MCF 10A (cell line): Measurements from ENCODE around the gene FAU. TPM values are rescaled to one million over a fixed set of nuclear protein-coding genes. Genes with fewer than 3 reads are reported as not detected.
A peak's percentile ranks its signal among the peaks of the same experiment; 100 is the strongest.

Experiments
- BruUV-seq: library from RNA; stranded (reverse); fragments of 400-500 nt; replicated peaks from 2 replicates; lab custom pipeline; 2021; lab: Mats Ljungman, UMichigan
- CTCF ChIA-PET: fragments of 300-600 bp; sonication (Branson Sonifier 250); formaldehyde crosslinking; extraction: SDS; loops from one replicate; lab custom pipeline; 2021; ENCODE audit warnings: antibody characterized with exemption, inconsistent platforms; lab: Yijun Ruan, JAX
- POLR2A ChIA-PET: fragments of 300-600, 350-650 bp; sonication (Branson Sonifier 250); formaldehyde crosslinking; extraction: SDS; loops from one replicate; lab custom pipeline; 2020; ENCODE audit warnings: antibody characterized with exemption, inconsistent platforms; lab: Yijun Ruan, JAX
- DNase-seq: peaks from one replicate; pipeline ENCODE4 v3.0.0-alpha.2; 2018; ENCODE audit not compliant: unreplicated experiment
- H3K27ac Mint-ChIP-seq: one replicate; pipeline ENCODE4 v1.8.0; 2022; ENCODE audit warnings: mild to moderate bottlenecking, low read depth, mixed read lengths; ENCODE audit not compliant: unreplicated experiment
- H3K27me3 Mint-ChIP-seq: one replicate; pipeline ENCODE4 v1.8.0; 2022; ENCODE audit warnings: mixed read lengths; ENCODE audit not compliant: insufficient read depth, unreplicated experiment
- H3K36me3 Mint-ChIP-seq: one replicate; pipeline ENCODE4 v1.8.0; 2022; ENCODE audit warnings: mild to moderate bottlenecking, moderate library complexity, mixed read lengths; ENCODE audit not compliant: insufficient read depth, unreplicated experiment
- H3K4me1 Mint-ChIP-seq: one replicate; pipeline ENCODE4 v1.8.0; 2022; ENCODE audit warnings: mixed read lengths; ENCODE audit not compliant: insufficient read depth, unreplicated experiment
- H3K4me3 Mint-ChIP-seq: one replicate; pipeline ENCODE4 v1.8.0; 2022; ENCODE audit warnings: mild to moderate bottlenecking, moderate library complexity, mixed read lengths; ENCODE audit not compliant: unreplicated experiment
- H3K9me3 Mint-ChIP-seq: one replicate; pipeline ENCODE4 v1.8.0; 2022; ENCODE audit warnings: mixed read lengths; ENCODE audit not compliant: unreplicated experiment
- intact Hi-C: fragments of 100-400 bp; cut with micrococcal nuclease; formaldehyde crosslinking; loops from 2 replicates; pipeline ENCODE4 v1.14.1; 2022
- total RNA-seq: library from RNA; stranded (reverse); gene quantifications from 2 replicates; pipeline ENCODE4 v1.2.3, GENCODE V29; 2022
- TF ChIP-seq, protein P1 (sequence below): fragments of 200-600 bp; IDR thresholded peaks from one replicate; pipeline ENCODE4 v1.8.0; 2022; ENCODE audit warnings: antibody characterized with exemption, mild to moderate bottlenecking; ENCODE audit not compliant: unreplicated experiment

Gene FAU
- total RNA-seq, 1 experiment from 2014 or later, result 1,049 TPM

DNA sequence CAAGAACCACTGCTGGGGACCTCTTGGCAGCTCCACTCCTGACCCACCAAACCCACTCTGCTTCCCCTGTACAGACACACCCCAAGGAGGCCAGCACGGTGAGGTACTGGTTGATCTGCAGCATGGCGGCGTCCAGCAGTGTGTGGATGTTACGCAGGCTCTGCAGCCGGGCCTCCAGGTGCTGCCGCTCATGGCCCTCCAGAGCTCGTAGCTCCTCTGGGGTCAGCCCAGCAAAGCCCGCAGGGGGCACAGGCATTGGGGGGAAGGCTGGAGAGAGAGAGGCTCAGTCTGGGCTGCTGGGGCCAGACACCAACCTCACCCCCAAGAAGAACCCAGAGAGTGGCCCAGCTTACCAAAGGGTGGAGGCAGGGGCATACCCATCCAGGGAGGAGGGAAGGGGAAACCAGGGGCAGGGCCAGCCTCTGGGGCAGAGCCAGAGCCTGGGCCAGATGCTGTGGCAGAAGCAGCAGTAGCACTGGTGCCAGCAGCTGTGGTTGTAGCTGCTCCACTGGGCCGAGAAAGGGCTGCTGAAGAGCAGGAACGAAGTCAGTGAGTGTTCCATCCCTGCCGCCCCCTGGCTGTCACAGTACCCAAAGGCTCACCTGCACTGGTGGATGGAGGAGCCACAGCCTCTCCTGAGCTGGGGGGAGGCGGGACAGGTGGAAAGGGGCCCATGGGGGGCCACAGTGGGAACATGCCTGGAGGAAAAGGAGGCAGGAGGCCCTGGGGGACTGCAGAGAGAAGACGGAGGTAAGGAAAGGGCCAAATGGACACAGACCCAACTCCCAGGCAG, 7.9 kb upstream of the FAU start:
- no peak for DNase-seq
- CTCF ChIA-PET, result interaction anchor here (0.9 to 1.2 kb wide), 4 partner anchors 13 to 124 kb away, joined by 3 read pairs; partner anchors contain the start of gene ZNHIT2
- no peak overlapping the region for H3K4me3 Mint-ChIP-seq
- peaks cover 58% of the 10 kb centered on the region for H3K36me3 Mint-ChIP-seq
- POLR2A ChIA-PET, result interaction anchor here (1.2 kb wide), 1 partner anchor 50 kb away, joined by 4 read pairs; no protein-coding TSS in a partner anchor
- no peak overlapping the region for H3K27ac Mint-ChIP-seq
- no peaks in the 10 kb centered on the region for H3K9me3 Mint-ChIP-seq
- peaks cover 17% of the 10 kb centered on the region for H3K4me1 Mint-ChIP-seq
- no TSS peak for BruUV-seq
- no peaks in the 10 kb centered on the region for H3K27me3 Mint-ChIP-seq
- intact Hi-C loops, result no loop called here
- TF ChIP-seq, protein P1, sequence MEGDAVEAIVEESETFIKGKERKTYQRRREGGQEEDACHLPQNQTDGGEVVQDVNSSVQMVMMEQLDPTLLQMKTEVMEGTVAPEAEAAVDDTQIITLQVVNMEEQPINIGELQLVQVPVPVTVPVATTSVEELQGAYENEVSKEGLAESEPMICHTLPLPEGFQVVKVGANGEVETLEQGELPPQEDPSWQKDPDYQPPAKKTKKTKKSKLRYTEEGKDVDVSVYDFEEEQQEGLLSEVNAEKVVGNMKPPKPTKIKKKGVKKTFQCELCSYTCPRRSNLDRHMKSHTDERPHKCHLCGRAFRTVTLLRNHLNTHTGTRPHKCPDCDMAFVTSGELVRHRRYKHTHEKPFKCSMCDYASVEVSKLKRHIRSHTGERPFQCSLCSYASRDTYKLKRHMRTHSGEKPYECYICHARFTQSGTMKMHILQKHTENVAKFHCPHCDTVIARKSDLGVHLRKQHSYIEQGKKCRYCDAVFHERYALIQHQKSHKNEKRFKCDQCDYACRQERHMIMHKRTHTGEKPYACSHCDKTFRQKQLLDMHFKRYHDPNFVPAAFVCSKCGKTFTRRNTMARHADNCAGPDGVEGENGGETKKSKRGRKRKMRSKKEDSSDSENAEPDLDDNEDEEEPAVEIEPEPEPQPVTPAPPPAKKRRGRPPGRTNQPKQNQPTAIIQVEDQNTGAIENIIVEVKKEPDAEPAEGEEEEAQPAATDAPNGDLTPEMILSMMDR, result no peak

DNA sequence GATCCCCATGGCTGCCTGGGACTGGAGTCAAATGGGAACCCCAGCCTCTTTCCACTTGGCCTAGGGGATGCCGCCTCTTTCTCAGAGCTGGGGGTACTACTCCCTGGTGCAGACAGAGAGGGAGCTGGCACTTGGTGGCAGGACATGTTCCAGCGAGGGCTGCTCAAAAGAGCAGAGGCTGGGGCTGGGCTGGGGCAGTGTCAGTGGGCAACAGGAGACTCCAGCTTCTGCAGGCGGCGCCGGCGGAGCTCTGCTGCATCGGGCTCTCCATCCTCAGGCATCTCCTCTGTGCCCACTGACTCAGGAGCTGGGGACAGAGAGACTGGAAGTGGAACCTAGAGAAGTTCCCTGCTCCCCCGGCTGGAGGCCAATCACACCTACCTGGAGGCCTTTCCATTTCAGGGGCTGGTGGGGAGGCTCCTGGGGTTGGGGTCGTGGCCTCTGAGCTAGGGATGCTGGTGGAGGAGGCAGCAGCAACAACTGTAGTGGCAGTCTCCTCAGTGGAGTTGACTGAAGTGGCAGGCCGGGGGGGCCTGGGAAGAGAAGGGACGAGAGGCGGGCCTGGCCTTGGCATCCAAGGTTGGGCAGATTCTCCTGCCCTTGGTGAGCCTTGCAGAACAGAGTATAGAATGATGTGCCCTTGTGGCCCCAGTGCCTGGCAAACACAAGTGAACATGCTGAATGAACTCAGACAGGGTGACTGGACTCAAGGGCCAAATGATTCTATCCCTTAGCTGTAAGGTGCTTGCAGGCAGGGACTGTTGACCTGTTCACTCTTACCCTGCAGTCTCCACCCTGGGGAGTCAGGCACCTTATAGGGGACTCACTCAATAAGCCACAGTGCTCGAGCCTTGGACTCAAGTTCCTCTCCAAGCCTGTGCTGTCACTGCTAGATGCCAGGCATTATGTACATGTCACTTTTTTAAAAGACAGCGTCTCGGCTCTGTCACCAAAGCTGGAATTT, 6.5 kb upstream of the FAU start:
- Mint-ChIP-seq H3K27me3 (no peaks in the 10 kb centered on the region), H3K4me1 (peaks cover 16% of the 10 kb centered on the region), H3K9me3 (no peaks in the 10 kb centered on the region), H3K27ac (no peak overlapping the region), H3K36me3 (peaks cover 62% of the 10 kb centered on the region), H3K4me3 (no peak overlapping the region)
- BruUV-seq, result no TSS peak
- POLR2A ChIA-PET, result interaction anchor here (2.5 kb wide), 1 partner anchor 11 kb away, joined by 9 read pairs; the partner anchor contains the start of gene ZNHIT2
- TF ChIP-seq, protein P1, result no peak
- intact Hi-C loops, result no loop called here
- no peak for DNase-seq
- CTCF ChIA-PET, result interaction anchor here (0.7 to 1.2 kb wide), 5 partner anchors 11 to 75 kb away, joined by 3 to 4 read pairs (median 3); partner anchors contain the start of genes TM7SF2 and ZNHIT2

DNA sequence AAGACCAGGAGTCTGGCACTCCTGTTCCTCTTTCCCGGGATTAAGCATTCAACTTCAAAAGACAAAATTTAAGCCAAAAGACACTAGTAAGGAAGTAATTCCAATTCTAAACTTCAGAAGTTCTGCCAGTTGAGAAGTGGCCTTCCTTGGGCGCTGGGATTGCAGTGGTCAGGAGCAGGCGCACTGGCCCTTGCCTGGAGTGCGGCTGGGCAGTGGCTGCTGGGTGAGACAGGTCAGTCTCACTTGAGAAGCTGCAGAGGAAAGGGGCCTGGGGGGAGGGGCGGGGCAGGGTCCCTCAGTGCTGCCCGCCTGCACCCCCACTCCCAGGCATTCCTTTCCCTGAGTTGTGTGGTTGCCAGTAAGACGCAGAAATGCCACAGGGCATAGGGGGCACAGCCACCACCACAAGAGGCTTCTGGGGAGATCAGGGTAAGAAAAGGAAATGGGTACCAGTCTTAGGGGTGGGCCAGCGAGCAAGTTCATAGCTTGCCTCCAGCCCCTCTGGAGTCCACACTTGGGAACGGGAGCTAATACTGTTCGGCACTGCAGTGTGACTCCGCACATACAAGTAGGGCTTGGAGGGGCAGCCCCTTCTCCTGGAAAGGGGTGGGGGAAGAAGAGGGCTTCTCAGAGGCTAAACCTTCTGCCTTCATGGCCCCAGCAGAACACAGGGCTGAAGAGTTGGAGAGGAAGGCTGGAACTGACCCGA, 5.7 kb upstream of the FAU start:
- CTCF ChIA-PET, result no interaction called here
- TSS peak; percentile 5 for BruUV-seq
- H3K36me3 Mint-ChIP-seq, result peaks cover 62% of the 10 kb centered on the region

More for the DNA sequence above, 5.7 kb upstream of the FAU start:
- intact Hi-C loops, result no loop called here
- DNase-seq, result no peak
- TF ChIP-seq, protein P1, result no peak
- Mint-ChIP-seq H3K4me3 (no peak overlapping the region), H3K27me3 (no peaks in the 10 kb centered on the region), H3K9me3 (no peaks in the 10 kb centered on the region), H3K4me1 (peaks cover 8% of the 10 kb centered on the region), H3K27ac (no peak overlapping the region)
- POLR2A ChIA-PET, result interaction anchor here (1.6 to 2.5 kb wide), 2 partner anchors 11 to 54 kb away, joined by 3 to 9 read pairs; partner anchors contain the start of genes CAPN1 and ZNHIT2
